ENCODE data around the gene PGBD5.

The PGBD5 gene

GRCh38 chr1:230299191-230300006 is 126.7 kb downstream of the PGBD5 start:
- H3K4me3 ChIP-seq (replicated peaks in 1 of 2; ENCODE audit: low read depth in 2 of 2, low read length in 2 of 2) = no peak overlapping the region
- no peak for DNase-seq (ENCODE audit: low read depth in 2 of 2)
- no peak for TF ChIP-seq CTCF (IDR thresholded peaks at IDR 0.05; ENCODE audit: low read depth, low read length)

- H3K4me3 ChIP-seq (replicated peaks in 1 of 2; ENCODE audit: low read depth in 2 of 2, low read length in 2 of 2) = no peak overlapping the region
- TF ChIP-seq CTCF (IDR thresholded peaks at IDR 0.05; ENCODE audit: low read depth, low read length) = no peak
- DNase-seq (ENCODE audit: low read depth in 2 of 2) = no peak
Observed at GRCh38 chr1:230295367-230295766, 130.8 kb downstream of the PGBD5 start.

- TF ChIP-seq CTCF (IDR thresholded peaks at IDR 0.05; ENCODE audit: low read depth, low read length) = no peak
- no peak overlapping the region for H3K4me3 ChIP-seq (replicated peaks in 1 of 2; ENCODE audit: low read depth in 2 of 2, low read length in 2 of 2)
- DNase-seq (ENCODE audit: low read depth in 2 of 2) = no peak
Observed at GRCh38 chr1:230293390-230293700, 132.8 kb downstream of the PGBD5 start.

GRCh38 chr1:230292689-230293389 is 133.3 kb downstream of the PGBD5 start:
- no peak for DNase-seq (ENCODE audit: low read depth in 2 of 2)
- no peak overlapping the region for H3K4me3 ChIP-seq (replicated peaks in 1 of 2; ENCODE audit: low read depth in 2 of 2, low read length in 2 of 2)
- no peak for TF ChIP-seq CTCF (IDR thresholded peaks at IDR 0.05; ENCODE audit: low read depth, low read length)

- TF ChIP-seq CTCF (IDR thresholded peaks at IDR 0.05; ENCODE audit: low read depth, low read length) = no peak
- no peak overlapping the region for H3K4me3 ChIP-seq (replicated peaks in 1 of 2; ENCODE audit: low read depth in 2 of 2, low read length in 2 of 2)
- no peak for DNase-seq (ENCODE audit: low read depth in 2 of 2)
Observed at GRCh38 chr1:230291731-230292620, 134.2 kb downstream of the PGBD5 start.

GRCh38 chr1:230289350-230289644 is 136.8 kb downstream of the PGBD5 start:
- no peak for TF ChIP-seq CTCF (IDR thresholded peaks at IDR 0.05; ENCODE audit: low read depth, low read length)
- no peak for DNase-seq (ENCODE audit: low read depth in 2 of 2)
- H3K4me3 ChIP-seq (replicated peaks in 1 of 2; ENCODE audit: low read depth in 2 of 2, low read length in 2 of 2) = no peak overlapping the region

All from cardiac fibroblast (primary cell).